Esophagus muscularis mucosa (tissue), 4 donors: ENCODE results near the gene MAD1L1.

Experiments used
- CTCF ChIP-seq, 3 experiments: fragments of 200-600 bp in 2 of 3; fragments of 450-650 bp in 1 of 3; sonication (generic) in 2 of 3; IDR thresholded peaks; one replicate each; pipeline ENCODE4 v1.5.1; 2017 to 2019; ENCODE audit warnings: antibody characterized with exemption in 3 of 3, mild to moderate bottlenecking in 2 of 3, moderate library complexity in 1 of 3
- EP300 ChIP-seq: sonication (generic); formaldehyde crosslinking; IDR thresholded peaks from one replicate; pipeline ENCODE4 v1.6.1; 2017; ENCODE audit warnings: antibody characterized with exemption
- POLR2AphosphoS5 ChIP-seq, 2 donors: sonication (generic); formaldehyde crosslinking; IDR thresholded peaks; one replicate each; pipeline ENCODE4 v1.6.1; 2017; ENCODE audit warnings: antibody characterized with exemption in 2 of 2

DNA sequence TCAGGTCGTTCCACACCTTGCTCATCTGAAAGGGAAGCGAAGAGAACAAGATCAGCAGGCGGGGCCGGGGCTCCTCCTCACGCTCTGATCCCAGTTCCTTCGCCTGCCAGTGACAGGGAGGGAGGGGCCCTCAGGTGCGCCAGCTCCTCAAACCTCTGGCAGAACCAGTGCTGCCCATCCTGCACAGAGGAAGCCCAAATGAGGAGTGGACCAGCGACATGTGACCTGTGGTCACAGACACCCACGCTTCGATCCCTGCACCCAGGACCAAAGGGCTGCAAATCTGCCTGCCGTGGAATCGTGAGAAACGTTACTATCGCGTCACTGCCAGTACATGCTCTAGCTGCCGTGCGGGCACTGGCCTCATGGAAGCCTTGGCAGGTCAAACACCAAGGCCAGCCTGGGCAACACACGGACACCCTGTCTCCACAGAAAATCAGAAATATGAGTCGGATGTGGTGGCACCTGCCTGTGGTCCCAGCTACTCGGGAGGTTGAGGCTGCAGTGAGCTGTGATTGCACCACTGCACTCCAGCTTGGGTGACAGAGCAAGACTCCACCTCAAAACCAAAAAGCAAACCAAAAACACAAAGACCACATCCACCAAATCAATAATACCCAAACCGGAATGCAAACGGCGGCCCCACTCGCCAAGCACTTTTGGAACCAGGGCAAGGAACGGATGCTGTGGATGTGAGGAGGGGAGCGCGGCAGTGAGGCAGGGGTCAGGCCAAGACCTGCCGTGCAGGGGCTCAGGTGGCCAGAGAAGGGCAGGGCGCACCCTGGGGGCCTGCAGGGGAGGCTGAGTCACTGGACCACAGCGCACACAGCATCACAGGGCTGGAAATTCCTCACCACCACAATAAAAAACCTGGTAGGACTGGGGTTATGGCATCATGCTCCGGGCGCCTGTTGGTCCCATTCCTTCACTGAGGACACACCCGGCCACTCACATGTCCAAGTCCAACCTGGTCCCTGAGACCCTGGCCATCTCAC, 22.7 kb upstream of the MAD1L1 start:
- TF ChIP-seq CTCF (IDR thresholded peaks at IDR 0.05), result no peak
- TF ChIP-seq POLR2AphosphoS5 (IDR thresholded peaks at IDR 0.05), result no peak
- no peak for TF ChIP-seq EP300
